ENCODE measurements around the gene YBX1.

YBX1 gene

DNA sequence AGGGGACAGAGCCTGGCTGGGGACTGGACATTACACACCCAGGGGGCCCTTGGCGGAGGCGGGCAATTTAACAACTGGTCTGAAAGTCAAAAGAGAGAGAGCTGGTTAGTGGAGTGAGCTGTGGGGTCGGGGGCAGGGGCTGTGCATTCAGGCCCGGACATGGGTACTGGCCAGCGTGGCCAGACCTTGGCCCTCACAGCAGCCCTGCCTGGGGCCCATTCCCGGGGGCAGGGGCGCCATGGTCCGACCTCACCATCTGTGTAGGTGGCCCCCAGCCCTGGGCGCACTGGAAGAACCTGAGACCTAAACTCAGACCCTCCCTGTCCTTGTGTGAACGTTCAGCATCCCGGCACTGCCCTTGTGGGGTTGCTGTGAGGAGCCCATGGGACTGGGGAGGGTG is 52.8 kb downstream of the YBX1 start:
- no peak for DNase-seq (ENCODE audit: low read depth)

DNA sequence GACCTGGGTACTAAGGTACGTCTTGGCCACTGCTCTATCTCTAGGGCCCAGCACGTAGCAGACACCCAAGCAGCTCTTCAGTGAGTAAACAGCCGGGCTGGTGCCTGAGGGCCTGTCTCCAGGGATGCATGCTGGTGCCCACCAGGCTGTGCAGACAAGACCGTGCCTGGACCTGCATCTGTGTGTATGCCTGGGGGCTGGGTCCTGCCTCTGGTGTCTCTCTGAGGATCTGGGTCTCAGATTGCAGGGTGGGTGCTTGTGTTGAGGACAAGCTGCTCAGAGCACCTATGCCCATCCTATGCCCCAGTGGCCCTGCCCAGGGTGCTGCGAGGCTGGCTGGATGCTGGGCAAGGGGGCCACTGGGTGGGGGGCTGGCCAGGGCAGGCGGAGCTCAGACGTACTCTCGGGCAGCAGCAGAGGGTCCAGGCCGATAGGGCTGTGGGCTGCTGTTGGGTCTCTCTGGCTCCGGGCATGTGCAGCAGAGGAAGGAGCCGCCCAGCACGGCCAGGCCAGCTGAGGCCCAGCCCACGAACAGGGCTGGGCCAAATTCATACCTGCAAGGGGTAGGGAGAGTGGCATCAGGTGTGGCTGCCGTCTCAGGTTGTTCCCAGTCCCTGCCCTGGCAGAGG is 53.4 kb downstream of the YBX1 start:
- no peak for DNase-seq (ENCODE audit: low read depth)

DNA sequence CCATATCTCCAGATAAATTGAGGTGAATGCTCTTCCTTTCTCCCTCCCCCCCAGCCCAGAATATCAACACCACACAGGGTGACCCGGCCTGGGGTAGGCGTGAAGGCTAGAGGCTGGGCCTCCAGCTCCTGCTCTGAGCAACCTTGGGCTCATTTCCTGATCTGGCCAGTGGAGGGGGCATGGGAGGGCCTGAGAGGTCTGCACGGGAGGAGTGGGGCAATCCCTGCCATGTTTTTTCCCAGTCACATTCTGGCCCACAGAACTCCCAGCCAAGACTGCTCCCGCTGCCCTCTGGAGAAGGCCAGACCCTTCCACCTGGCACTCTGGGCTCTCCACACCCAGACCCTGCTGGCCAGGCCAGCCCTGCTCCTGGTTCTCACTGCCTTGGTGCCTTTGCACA is 53.9 kb downstream of the YBX1 start:
- no peak for DNase-seq (ENCODE audit: low read depth)

DNA sequence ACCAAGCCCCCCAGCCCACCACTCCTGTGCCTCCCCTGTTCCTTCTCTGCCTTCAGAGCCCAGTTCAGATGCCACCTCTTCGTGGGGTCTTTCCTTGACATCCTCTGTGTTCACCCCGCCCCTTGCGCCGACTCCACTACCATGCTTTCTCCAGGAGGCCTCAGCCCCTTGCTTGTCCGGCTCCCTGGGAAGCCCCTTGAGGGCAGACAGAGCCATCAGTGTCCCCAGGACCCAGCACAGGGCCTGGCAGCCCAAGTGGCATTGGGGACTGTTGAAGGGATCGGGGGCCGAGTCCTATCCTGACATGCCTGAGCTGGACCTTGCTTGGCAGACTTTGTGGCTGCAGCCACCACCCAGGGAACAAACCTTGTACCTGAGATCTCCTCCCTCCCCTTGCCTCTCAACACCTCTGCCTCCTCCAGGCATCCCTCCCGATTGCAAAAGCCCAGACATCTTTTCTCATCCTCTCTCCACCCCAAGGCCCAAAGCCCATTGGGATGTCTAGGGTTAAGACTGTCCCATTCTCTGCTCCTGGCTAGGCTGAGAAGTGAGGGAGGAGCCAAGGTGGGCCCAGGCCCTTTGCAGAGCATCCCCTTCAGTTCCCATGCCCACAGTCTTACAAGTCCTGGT is 54.5 kb downstream of the YBX1 start:
- no peak for DNase-seq (ENCODE audit: low read depth)

DNA sequence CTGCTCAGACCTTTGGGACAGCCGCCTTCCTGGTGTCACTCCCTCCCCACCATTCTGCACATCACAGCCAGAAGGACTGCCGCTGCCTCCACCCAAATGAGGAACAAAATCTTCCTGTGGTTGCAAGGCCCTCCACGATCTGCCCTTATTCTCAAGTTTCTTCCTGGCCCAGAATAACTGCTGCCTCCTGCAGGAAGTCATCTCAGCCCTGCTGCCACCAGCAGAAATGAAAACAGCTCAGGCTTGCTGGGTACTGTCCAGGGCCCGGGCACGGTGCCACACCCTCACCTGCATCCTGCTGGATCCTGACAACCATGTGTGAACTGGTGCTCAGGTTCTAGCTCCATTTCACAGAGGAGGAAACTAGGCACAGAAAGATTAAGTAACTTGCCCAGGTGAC is 55.0 kb downstream of the YBX1 start:
- no peak for DNase-seq (ENCODE audit: low read depth)

DNA sequence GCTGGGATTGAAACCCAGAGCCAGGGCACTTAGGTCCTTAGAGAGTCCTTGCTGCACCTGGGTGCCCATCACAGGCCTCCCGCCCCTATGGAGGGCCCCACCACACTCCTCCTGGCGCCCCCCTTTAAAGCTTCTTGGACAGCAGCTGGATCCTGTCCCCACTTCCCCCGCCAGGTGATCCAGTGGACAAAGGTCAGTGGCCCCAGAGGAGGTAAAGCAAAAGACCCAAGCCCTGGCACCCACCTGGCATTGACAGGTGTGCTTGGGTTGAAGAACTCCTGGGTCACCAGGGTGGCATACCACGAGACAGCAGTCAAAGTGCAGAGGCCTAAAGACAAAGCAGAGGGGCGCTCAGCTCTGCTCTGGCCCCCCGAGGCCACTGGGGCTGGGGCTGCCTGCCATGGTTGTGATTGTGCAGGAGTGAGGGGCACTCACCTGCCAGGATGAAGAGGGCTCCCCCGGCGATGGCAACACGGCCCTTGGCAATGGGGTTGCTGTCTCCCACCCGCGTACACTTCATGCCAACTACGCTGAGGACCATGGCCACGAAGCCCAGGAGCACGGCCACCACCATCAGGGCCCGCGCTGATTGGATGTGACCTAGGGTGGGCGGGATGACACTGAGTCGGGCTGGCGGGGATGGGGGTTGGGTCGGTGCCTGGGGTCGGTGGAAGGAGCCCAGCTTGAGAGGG is 55.9 kb downstream of the YBX1 start:
- no peak for DNase-seq (ENCODE audit: low read depth)

DNA sequence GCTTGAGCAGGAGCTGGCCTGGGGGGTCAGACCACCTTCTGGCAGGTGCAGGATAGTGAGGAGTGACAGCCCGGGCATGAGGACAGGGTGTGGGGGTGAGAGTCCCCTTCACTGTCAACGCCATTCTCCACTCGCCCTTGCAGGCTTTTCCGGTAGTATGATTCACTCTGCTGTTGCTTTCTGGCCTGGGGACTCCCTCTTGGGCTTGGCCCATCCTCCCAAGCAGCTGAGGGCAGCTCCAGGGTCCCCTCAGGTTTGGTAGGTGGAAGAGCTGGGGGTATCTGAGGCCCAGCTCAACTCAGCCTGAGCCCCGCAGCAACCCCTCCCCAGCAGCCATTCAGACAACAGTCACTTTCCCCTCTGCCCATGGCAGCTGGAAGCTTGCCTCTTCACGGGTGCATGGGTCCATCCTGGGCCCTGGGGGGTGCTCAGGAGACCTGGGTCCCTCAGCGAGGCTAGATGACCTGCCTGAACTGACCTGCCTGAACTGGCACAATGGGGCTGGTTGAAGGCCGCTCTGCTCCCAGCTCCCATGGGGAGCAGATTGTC is 56.5 kb downstream of the YBX1 start:
- DNase-seq (ENCODE audit: low read depth): no peak

DNA sequence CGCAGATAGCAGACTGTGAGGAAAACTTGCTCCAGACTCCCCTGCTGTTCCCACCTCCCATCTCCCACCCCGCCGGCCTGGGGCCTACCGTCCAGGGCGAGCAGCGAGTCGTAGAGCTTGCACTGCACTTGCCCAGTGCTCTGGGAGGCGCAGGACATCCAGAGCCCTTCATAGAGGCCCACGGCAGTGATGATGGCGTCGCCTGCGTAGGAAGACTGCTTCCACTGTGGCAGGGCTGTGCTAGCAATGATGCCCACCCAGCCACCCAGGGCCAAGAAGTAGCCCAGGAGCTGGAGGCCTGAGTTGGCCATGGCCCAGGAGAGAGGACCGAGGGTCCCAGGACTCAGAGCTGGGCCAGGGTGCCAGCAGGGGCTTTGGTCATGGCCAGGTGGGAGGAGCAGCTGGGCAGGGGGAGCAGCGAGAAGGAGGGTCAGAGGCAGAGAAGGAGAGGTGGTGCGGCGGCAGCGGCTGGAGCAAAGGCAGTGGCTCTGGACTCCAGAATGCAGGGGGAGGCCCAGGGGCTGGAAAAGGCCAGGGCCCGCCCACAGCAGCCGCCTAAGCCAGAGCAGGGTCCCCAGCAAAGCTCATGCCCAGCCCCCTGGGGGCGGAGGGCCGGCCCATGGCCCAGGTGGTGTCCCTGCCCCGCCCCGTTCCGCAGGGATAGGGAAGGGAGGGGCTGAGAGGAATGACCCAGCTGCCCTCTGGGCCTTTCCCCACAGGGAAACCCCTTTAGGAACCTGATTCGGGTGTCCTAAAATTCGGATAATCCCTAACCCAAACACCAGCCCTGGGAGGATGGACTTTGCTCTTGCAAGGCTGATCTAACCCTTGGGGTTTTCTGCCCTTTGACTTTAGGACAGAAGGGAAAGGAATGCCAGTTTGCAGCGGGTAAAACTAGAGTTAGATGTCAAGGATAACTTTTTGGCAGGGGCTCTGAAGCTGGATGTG is 57.8 kb downstream of the YBX1 start, which contains the start of gene CLDN19:
Gene CLDN19, minus strand, starts transcription at position 484 of the 948 bp plus-strand sequence. Its CDS starts 173 bp downstream, at position 311.
- DNase-seq (ENCODE audit: low read depth): no peak

DNA sequence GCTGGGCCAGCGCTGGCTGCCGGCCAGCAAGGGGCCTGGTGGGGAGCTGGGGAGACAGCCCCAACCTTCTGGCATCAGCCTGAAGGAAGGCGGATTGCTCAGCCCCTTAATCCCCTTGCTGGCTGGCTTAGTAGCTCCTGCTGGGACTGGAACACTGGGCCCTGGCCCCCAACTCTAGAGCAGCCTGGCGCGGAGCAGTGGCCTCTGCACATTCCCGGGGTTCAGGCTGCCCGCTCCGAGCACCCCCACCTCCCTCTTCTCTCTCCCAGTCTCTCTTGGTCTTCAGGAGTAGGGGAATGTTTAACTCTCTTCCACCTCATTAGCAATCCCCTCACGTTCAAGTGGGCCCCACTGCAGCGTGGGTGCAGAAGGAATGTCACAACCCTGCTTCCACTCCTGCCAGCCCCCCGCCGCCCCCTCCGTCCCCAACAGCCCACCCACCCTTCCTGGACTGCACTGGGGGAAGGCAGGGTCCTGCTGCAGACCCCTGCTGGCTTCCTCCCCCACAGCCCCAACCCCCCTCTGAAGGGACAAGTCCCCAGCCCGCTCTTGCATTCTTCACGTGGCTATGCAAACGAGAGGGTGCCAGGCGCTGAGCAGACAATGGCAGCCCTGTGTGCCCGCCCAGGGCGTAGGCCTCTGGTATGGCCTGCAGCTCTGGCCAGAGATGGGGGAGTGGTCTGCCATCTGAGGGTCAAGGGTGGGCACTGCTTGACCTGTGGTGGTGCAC is 58.8 kb downstream of the YBX1 start:
- no peak for DNase-seq (ENCODE audit: low read depth)

DNA sequence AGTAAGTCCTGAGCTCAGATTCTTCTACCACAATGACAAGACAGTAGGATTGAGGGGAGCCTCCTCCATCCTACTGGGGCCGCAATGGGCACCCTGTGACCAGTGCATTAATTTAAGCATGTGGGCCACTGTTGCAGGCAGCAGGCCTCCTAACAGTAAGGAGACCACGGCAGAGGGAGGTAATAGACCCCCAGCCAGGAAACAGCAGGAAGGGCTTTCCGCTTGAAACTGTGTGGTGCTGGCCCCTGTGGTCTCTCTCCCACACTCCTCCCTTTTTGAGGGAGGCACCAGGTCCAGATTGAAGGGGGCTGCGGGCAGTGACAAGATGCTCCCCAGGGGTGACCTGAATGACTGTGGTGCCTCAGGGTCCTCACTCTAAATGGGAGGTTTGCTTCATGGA is 59.5 kb downstream of the YBX1 start:
- no peak for DNase-seq (ENCODE audit: low read depth)

DNA sequence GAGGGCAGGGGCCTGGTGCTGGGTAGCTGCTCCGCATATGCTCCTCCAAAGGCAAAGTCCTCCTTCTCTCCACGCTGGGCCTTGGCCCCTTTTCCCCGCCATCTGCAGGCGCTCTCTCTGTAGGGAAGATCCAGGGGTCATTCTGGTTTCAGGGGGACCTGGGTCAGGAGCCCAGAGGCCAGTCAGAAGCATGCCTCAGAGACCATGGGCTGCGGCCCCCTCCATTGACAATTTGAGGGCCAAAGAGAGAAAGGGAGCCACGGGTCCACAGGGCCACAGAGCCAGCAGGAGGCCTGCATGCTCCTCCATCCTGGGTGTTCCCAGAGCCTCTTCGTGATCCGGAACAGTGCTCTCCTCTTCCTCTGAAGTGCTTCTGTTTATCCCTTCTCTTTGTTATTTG is 59.9 kb downstream of the YBX1 start:
- no peak for DNase-seq (ENCODE audit: low read depth)

DNA sequence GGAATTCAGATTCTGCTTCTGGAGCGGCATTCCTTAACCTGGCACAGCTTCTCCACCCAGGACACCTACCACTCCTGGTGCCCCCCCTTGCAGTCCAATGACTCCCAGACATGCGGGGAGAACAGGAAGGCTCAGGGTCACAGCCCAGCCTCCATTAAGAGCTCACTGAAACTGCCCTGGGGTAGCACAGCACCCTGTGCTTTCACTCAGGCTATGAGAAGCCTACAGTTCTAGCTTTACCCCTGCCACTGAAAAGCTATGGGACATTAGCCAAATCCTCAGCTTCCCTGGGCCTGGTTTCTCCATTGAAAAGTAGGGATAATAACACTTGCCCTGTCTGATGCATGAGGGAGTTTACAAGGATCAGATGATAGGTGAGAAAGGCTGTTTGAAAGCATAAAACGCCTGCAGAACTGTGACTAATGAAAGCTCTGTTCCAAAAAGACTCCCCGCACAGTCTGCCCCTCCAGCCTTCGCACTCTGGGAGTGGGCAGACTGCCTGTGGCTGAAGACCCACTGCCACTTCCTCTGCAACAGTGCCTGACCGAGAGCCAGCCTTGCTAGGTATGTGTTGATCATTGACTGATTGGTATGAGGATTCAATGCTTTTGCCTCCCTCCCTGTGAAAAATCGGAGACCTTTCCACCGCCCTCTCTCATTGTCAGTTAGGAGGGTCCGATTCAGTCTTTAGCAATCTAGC is 60.5 kb downstream of the YBX1 start:
- no peak for DNase-seq (ENCODE audit: low read depth)

DNA sequence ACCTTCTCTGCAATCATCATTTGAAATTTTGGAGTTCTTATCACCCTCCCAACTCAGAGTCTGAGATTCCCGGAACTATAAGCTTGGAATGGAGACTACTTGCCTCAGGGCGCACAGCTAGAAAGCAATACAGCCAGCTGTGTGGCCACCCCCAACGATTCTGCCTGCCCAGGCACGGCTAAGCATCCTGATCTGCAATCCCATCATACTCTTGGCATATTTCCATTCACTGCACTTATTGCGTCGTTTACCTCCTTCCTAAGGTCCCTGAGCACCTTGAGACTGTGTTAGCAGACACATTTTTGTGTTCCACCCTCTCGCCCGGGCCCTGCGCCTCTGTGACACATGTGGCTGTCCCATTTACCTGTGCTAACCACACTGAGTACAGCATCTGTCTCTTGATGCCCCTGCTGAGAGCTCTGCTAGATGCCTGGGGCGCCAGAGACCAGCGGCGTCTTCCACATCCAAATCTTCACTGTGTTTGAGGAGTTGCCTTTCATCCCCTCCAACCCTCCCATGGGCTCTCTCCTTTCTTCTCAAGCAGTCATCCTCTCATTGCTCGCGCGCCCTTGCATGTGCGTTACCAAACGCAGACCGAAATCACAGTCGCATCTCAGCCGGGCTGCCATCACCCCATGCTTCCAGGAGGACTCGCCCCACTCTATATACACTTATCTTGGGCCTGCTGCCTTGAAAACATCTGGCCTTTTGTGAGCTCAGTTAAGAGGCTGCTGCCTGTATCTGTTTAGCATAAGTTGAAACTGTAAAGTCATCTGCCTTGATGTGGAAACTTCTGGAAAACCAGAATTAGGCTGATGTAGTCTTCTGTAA is 61.3 kb downstream of the YBX1 start:
- DNase-seq (ENCODE audit: low read depth): no peak

DNA sequence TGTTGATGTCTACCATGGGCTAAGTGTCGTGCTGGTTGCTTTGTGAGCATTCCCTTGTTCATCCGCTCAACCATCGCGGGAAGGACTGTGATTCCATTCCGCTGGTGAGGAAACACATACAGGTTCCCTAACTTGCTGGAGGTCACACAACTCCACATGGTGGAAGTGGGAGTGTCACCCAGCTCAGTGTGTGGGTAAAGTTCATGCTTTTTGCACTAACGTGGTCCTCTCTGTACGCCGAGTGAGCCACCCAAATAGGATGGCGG is 61.9 kb downstream of the YBX1 start:
- DNase-seq (ENCODE audit: low read depth): no peak

DNA sequence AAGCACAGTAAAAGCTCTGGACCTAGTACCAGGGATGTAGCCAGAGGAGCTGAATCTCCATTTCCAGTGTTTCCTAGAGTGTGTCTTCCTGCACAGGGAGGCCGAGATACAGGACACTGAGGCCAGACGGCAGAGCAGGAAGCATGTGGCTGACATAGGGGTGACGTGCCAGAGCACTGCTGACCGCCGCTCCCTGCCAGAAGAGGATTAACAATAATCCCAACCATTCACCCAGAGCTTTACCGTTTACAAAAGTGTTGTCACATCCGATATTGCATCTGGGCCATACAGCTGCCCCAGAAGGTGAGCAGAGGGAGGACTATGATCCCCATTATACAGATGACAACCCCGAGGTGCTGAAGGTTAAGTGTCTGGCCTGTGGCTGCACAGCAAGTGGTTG is 63.6 kb downstream of the YBX1 start:
- no peak for DNase-seq (ENCODE audit: low read depth)

DNA sequence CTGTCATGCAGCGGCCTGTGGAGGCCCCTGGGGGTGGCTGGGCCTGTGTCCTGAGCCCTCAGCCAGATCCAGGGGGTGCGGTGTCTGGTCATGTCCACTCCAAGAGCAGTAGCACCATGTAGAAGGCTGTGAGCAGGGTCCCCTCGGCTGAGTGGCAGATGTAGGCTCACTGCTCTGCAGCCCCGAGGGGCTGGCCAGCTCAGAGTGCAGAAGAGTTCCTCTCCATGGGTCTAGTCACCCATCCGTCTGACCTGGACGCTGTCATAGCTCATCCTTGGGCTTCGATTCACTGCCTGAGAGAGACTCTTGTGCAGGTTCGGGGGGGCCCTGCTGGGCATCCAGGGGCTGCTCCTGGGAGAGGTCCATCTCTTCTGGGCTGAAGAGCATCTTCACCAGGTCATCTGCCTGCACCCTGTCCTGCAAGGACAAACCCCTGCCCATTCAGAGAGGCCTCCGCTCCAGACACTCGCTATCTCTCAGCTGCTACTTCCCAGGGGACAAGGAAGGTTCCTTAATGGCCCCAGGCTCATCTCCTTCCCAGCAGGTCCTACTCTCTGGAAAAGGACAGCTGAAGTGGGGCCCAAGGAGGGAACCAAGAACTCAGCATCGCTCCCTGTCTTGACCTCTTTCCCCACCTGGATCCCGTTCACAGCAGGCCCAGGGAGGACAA is 64.4 kb downstream of the YBX1 start:
- DNase-seq (ENCODE audit: low read depth): no peak

DNA sequence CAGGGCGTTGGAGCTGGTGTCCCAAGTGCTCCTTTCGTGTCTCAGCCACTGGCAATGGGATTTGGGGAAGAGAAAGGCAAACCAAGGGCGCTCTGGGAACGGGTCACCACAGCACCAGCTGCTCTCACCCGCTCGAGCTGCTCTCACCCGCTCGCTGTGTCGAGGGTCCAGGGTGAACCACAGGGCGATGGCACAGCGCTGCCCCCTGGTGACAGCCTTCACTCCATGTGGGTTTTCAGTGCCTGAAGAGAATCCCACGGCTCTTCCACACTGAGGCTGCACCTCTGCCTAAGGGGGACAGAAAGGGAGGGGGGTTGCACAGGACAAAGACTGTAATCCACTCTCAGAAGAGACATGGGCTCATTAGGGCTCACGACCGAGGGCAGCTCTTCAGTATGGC is 64.9 kb downstream of the YBX1 start:
- peak; percentile 12 for DNase-seq (ENCODE audit: low read depth)

DNA sequence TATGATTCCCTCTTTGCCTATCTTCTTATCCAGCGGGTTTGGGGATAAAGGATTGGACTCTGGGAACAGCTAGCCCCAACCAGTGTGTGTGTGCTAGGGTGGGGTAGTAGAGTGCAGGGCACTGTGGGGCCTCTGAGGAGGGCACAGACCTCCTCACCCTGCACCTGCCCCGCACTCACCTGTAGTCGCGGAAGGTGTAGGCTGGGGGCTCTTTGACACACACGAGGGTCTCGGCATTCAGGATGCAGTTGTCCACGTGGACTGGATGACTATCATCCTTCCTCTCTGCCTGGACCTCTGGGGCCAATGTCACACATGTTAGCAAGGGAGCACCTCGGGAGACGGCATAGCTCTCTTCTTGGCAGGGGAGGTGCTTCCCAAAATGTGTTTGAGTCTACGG is 65.8 kb downstream of the YBX1 start:
- no peak for DNase-seq (ENCODE audit: low read depth)

Measured in stimulated activated CD8-positive, alpha-beta memory T cell treated with anti-CD3 and anti-CD28 coated beads, Interleukin-15, amount 100 ng/mL, for 1 hour (primary cell).